Measurements from ENCODE around the gene DNAH8. TPM values are rescaled to one million over a fixed set of nuclear protein-coding genes. Genes with fewer than 3 reads are reported as not detected.
A peak's percentile ranks its signal among the peaks of the same experiment; 100 is the strongest.
"Not testable (repeated sequence)": the region's sequence is repeated elsewhere in the genome, so short reads cannot be mapped to it uniquely, and the experiment has no call there.

Gene DNAH8
- polyA plus RNA-seq, 5 donors, result 0.03 to 0.26 (median 0.09) TPM

GRCh38 chr6:38796006-38796405 lies 80.9 kb downstream of the DNAH8 start:
- DNase-seq, result no peak

GRCh38 chr6:38796437-38796836 lies 81.3 kb downstream of the DNAH8 start:
- not testable (repeated sequence) for DNase-seq

- no peak for DNase-seq
Observed at GRCh38 chr6:38796850-38797249, 81.7 kb downstream of the DNAH8 start.

GRCh38 chr6:38797391-38797790 lies 82.3 kb downstream of the DNAH8 start:
- DNase-seq, result no peak

DNA sequence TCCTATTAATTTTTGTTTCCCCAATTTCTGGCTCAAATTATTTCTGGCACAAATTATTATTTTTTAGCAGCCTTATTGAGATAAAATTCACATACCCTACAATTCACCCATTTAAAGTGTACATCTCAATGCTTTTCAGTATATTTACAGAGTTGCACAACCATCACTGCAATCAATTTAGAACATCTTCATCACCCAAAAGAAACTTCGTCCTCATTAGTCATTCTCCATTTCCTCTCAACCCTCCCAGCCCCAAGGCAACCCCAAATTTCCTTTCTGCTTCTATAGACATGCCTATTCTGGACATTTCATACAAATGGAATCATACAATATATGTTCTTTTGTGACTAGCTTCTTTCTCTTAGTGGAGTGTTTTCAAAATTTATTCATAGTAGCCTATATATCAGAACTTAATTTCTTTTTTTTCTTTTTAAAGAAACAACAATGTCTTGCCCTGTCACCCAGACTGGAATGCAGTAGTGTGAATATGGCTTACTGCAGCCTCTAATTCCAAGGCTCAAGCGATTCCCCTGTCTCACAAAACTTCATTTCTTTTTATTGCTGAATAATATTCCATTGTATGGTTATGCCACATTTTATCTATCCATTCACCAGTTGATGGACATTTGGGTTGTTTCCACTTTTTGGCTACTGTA lies 84.5 kb downstream of the DNAH8 start:
- no peak for DNase-seq

DNA sequence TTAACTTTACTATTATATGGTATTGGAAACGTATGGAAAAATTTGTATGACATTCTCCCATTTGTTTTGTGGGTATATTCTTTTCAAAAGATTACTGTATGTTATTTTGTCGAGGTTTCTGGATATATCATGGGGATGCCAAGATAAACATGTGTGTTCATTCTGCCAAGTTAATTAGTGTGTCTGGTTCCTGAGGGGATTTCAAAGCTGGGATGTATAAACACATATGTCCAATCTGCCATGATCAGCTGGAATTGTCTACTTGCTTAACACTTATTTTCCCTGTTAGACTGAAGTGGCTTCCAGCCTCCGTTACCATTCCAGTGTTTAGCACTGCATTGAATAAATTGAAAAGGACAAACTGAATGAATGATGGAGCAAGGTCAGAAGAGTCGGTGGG lies 86.2 kb downstream of the DNAH8 start:
- no peak for DNase-seq

DNA sequence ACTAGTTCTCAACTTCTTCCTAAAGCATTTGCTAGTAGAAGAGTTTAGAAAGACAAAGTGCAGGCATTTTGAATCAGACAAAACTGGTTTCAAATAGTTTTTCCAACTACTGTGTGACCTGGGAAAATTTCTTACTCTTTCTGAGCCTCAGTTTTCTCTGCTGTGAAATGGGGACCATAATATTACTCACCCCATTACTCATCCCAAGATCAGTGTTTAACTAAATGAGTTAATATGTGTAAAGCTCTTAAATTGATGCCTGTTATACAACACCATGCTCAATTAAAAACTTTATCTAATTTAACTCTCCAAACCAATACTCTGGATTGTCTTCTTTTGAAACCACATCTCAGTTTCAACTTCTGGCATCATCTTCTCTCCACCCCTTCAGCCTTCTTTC lies 87.4 kb downstream of the DNAH8 start:
- no peak for DNase-seq

GRCh38 chr6:38803129-38803528 lies 88.0 kb downstream of the DNAH8 start:
- DNase-seq, result no peak

DNA sequence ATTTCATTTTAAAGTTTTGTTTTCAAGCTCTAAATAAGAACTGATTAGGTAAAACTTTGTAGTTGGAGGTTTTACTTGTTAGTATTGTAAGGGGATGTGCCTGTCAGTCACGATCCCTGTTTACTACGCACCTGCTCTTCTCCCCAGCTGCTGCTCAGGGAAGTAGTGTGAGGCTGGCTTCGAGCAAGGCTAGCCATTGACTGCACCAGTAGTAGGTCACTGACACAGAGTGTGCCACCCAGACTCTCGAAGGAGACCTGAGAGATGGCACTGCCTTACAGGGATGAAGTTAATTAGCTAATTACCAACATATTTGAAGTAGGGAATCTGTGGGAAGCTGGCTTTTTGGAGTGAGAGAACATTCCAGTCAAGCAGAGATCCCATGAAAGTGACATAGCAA lies 89.2 kb downstream of the DNAH8 start:
- no peak for DNase-seq

- DNase-seq, result no peak
Observed at GRCh38 chr6:38805127-38805655, 90.1 kb downstream of the DNAH8 start.

DNA sequence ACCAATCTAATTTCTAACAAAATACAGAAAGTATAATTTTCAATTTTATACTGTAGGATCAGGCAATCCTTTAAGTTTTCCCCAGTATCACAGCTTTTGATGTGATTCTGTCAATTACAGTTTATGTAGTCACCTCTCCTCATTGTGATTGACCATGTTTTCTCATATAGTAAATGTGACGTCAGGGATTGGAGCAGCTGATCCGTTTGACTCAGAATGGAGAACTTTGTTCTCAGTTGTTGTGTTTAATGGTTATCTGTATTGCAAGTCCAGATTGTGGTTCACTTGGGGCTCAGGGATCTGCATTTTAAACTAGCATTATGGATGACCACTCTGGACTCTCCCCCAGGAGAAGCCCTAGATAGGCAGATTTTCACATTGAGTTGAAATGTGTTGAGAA lies 90.6 kb downstream of the DNAH8 start:
- DNase-seq, result no peak

DNA sequence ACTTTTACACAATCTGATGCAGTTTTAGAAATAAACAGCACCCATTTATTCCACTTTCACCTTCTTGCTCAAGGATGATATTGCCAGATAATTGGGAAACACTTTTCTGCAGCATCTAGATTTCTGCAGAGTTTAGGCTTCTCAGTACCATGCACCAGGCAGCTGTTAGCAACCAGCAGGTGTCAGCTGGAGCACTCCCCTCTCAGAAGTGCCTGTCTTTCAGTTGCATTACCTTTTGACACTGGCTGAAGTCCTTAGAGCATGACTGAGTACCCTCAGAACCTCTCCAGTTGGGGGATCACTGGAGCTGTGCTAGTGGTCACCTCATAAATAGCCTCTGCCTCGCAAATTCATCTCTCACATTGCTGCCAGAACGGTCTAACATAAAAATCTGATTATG lies 91.2 kb downstream of the DNAH8 start:
- DNase-seq, result no peak

GRCh38 chr6:38806833-38807232 lies 91.7 kb downstream of the DNAH8 start:
- DNase-seq, result no peak

GRCh38 chr6:38808039-38808438 lies 92.9 kb downstream of the DNAH8 start:
- DNase-seq, result no peak

GRCh38 chr6:38813041-38813823 lies 98.1 kb downstream of the DNAH8 start:
- DNase-seq, result peak; percentile 25 to 38

DNA sequence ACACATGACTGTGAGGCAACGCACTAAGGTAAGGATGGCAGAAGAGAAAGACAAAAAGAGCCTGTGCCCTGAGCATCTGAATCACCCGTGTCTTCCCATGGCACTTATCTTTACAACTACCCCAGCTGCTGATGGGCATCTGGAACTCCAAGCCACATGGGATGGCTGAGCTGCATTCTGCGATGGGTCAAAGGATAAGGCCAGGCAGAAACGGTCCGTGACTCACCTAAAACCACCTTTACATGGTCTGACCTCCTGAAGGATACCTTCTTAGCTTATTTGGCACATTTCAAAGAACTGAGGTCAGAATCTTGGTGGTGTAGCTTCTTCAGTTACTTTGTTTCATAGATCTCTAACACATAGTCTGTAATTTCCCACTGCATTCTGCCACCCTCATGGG lies 99.7 kb downstream of the DNAH8 start:
- no peak for DNase-seq

GRCh38 chr6:38815250-38815649 lies 100.1 kb downstream of the DNAH8 start:
- DNase-seq, result no peak

DNA sequence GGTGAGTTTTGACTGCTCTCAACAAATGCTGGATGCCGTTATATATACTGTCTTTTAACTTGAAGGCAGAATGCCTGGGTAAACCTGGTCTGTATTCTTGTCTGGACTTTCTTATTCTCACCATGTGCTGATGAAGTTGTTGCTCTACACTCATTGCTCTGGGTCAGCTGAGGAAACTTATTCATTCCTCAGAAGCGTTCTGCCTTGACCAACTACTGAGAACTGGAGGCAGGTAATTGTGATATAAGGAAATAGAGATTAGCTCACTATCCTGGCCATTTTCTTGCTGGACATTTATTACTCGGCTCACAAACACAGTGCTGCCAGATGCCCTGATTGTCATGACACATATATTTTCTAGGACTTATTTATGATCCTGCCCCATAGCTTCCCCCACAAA lies 103.6 kb downstream of the DNAH8 start:
- DNase-seq, result no peak

- DNase-seq, result no peak
Observed at GRCh38 chr6:38822963-38823362, 107.9 kb downstream of the DNAH8 start.

- no peak for DNase-seq
Observed at GRCh38 chr6:38824243-38824894, 109.3 kb downstream of the DNAH8 start.

- DNase-seq, result no peak
Observed at GRCh38 chr6:38827024-38827423, 111.9 kb downstream of the DNAH8 start.

GRCh38 chr6:38831865-38832264 lies 116.8 kb downstream of the DNAH8 start:
- DNase-seq, result no peak

- DNase-seq, result no peak
Observed at GRCh38 chr6:38833320-38833719, 118.2 kb downstream of the DNAH8 start.
